ENCODE data around the gene CGB7.

- TF ChIP-seq CTCF (IDR thresholded peaks at IDR 0.05; ENCODE audit: low read depth, low read length, poor library complexity, severe bottlenecking) (no peak), EZH2phosphoT487 (IDR thresholded peaks at IDR 0.05; ENCODE audit: borderline replicate concordance, low read length) (no peak)
Measured at GRCh38 chr19:49014123-49014869, 43.3 kb downstream of the CGB7 start.

All from DOHH2 (cell line).